ENCODE data around the gene BPIFB2.

BPIFB2 gene

DNA sequence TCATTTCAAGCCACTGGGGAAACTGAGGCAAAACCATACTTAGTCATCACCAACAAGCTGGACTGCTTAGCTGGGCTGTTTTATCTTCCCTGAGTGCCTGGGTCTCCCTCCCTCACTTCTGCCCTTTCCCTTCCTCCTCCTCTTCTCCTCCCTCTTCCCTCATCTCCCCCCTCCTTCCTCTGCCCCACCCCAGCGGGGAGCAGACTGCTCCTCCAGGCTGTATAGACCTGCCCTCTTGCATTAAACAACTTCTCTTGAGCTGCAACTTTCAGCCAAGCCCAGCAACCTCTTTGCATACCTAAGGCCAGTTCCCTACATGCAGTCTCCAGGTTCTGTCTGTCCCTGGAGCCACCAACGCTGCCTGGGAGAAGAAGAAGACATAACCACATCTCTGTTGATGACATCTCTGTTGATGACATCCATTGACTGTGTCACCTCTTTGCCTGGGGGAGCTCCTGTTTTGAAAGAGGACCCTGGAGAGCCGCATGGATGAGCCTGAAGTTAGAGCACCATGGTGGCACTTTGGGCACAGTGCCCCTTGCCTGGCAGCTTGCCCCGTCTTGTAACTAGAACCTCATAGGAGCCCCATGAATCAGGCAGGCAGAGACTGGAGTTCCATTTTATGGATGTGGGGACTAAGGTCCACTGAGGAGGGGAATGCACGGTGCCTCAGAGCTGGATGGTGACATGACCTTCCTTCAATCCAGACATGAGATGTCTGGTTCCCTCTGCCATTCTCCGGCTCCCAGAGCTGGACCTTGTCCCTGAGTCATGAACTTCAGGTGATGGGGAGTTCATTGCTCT lies 16.1 kb downstream of the BPIFB2 start:
- DNase-seq = no peak

GRCh38 chr20:33024243-33024560 lies 16.7 kb downstream of the BPIFB2 start:
- no peak for DNase-seq

DNA sequence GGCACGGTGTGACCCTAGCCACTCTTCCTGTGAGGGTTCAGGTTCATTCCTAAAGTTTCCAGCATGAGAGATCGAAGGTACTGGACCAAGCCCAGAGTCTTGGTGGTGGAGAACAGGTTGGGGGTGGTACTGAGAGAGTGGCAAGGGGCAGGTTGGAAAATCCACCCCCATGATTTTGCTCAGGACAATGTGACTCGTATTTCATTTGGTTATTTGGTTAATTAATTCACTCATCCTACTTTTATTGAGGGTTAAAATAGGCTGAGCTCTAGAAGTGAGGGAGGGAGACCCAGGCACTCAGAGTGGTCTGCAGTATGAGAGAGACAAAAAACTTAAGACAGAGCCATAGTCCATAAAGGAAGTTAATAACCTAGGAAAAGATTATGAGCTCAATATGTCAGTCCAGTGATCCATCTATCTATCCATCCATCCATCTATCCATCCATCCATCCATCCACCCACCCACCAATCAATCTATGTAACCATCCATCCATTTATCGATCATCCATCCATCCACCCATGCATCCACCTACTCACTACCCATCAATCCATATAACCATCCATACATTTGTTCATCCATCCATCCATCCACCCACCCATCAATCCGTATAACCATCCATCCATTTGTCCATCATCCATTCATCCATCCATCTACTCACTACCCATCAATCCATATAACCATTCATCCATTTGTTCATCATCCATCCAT lies 17.3 kb downstream of the BPIFB2 start:
- no peak for DNase-seq

DNA sequence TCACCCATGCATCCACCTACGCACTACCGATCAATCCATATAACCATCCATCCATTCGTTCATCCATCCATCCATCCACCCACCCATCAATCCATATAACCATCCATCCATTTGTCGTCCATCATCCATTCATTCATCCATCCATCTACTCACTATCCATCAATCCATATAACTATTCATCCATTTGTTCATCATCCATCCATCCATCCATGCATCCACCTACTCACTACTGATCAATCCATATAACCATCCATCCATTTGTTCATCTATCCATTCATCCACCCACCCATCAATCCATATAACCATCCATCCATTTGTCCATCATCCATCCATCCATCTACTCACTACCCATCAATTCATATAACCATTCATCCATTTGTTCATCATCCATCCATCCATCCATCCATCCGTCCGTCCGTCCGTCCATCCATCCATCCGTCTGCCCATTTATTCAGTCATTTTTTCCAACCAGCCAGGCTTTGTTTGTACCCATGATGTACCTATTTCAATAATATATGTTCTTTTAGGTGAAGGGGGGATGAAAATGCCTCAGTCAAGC lies 17.9 kb downstream of the BPIFB2 start:
- DNase-seq = no peak

DNA sequence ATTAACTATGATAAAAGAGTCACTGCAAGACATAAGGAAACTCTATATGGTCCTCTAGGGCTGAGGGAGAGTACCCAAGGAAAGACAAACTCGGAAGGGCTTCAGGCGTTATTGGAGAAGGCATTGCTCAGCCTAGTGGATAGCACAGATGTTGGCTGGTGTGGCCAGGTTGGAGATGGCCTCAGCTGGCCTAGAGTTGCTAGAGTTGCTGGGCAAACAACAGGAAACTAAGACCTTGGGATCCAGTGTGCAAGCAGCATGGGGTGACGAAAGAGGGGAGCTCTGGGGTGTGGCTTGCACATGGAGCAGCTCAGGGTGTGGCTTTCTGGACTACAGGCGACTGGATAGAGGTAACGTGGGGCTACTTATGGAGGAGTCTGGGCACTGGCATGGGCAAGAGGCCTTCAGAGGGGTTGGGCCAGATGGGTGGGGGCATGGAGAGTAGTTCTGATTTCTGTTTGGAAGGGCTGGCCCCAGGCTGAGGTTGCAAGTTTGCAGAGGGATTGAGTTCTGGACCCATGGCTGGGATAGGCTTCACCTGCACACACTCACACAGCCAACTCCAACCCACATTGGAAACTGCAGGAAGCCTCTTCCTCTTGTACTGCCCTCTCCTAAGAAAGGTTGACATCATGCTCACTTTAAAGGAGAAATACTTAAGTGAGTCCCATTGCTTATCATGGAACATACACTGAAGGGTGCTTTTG lies 18.7 kb downstream of the BPIFB2 start:
- DNase-seq = no peak

GRCh38 chr20:33026779-33027759 lies 19.6 kb downstream of the BPIFB2 start:
- no peak for DNase-seq

DNA sequence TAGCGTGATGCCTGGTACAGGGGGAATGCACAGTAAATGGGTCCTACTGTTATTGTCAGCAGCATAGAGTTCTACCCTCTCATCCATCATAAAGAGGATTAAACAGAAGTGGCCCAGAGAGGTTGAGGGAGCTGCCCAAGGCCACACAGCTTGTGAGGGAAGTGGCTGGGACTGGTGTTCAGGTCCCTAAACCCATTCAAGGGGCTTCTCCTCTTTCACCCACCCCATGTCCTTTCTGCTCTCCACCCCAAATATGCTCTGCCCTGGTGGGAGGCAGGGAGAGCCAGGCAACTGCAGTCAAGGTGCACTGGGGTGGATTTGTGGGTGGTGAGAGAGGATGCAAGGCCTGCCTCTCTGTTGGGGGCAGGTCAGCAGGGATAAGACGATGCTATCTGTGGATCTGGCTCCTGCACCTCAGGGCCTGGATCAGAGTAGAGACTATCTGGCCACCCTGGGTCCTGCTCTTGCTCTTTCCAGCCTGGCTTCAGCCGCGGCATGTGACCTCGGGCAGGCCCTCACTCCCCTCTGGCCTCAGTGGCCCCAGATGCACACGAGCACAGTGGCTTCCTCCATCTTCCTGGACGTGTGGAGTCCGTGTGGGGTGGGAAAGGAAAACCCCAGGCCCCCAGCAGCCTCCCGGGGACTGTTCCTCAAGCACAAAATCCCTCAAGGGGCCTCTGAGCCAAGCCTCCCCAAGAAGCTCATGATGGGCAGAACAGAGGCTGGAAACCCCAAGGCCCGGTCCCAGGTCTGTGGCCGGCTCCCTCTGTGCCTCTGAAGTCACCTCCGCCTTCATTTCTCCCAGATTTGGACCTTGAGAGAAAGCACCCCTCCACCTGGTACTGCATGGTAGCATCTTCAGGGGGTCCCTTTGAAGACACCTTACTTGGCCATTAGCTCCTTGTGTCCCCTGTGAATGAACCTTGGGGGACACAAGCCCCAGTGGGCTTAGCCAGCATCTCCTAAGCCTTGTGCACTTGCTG lies 20.6 kb downstream of the BPIFB2 start:
- DNase-seq = no peak

- DNase-seq = no peak
These were observed 21.4 kb downstream of the BPIFB2 start for GRCh38 chr20:33028875-33029274.

DNA sequence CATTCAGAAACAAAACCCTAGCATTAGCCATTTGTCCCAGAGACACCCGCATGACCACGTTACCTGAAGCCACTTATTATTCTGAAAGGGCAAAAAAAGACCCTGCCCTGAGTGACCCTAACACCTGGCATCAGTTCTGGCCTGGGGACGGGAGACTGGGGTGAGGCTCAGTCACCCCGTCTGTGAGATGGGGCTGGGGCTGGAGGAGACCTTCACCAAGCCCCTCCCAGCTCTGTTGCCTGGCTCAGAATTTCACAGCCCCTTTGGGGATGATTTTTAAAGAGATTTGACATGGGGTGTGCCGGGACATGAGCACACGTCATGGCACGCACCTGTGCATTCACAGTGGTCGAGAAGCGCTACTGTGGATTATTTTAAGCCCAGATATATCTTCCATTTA lies 22.6 kb downstream of the BPIFB2 start:
- no peak for DNase-seq

DNA sequence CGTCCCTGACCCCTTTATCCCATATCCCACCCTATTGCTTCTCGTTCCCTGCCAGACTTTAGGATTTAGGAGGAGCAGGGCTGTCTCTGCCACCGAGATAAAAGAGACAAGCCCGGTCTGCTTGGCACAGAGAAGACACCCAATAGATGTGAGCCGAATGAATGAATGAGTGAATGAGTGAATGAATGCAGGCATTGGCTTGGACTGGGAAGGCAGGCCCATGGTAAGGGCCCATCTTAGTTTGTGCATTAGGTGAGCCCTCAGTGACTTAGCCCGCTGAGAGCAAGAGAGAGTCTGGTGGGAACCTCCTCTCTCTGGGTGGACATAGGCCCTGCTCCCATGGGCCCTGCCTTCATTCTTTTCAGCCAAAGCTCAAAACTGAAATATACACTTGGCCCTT lies 23.1 kb downstream of the BPIFB2 start:
- DNase-seq = no peak

GRCh38 chr20:33031531-33031930 lies 24.0 kb downstream of the BPIFB2 start, which contains the start of gene BPIFB6:
Gene BPIFB6 (plus strand): TSS chr20:33031648. CDS start chr20:33031648, 0 bp downstream.
- DNase-seq = no peak

- DNase-seq = no peak
These were observed 25.1 kb downstream of the BPIFB2 start for GRCh38 chr20:33032555-33032954.

GRCh38 chr20:33033381-33033780 lies 25.9 kb downstream of the BPIFB2 start:
- DNase-seq = no peak

GRCh38 chr20:33034115-33034514 lies 26.6 kb downstream of the BPIFB2 start:
- no peak for DNase-seq

- DNase-seq = no peak
These were observed 27.5 kb downstream of the BPIFB2 start for GRCh38 chr20:33034901-33035492.

DNA sequence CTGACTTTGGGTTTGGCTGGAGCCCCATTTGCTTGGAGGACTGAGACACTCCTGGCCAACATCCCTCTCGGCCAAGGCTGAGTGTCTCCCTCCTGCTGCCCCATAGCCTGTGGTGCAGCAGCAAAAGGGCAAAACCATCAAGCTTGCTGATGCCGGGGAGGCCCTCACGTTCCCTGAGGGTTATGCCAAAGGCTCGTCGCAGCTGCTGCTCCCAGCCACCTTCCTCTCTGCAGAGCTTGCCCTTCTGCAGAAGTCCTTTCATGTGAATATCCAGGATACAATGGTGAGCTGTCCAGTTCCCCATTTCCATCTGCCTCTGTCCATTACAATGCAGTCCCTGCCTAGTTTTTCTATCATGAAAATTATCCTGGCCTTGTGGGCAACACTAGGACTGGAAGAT lies 30.0 kb downstream of the BPIFB2 start:
- no peak for DNase-seq

DNA sequence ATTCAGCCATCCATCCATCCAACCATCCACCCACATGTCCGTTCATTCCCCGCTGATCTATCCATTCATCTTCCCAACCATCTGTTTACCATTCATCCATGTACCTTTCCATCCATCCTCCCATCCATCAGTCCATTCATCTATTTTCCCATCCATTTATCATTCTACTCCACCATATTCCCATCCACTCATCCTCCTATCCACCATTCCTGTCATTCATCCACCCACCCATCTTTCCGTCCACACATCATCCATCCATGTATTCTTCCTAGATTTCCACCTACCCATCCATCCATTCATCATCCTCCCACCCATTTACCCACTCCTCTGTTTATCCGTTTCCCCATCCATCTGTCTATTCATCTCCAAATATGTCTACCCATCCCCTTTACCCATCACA lies 30.7 kb downstream of the BPIFB2 start:
- DNase-seq = no peak

GRCh38 chr20:33042430-33042829 lies 34.9 kb downstream of the BPIFB2 start:
- DNase-seq = no peak

DNA sequence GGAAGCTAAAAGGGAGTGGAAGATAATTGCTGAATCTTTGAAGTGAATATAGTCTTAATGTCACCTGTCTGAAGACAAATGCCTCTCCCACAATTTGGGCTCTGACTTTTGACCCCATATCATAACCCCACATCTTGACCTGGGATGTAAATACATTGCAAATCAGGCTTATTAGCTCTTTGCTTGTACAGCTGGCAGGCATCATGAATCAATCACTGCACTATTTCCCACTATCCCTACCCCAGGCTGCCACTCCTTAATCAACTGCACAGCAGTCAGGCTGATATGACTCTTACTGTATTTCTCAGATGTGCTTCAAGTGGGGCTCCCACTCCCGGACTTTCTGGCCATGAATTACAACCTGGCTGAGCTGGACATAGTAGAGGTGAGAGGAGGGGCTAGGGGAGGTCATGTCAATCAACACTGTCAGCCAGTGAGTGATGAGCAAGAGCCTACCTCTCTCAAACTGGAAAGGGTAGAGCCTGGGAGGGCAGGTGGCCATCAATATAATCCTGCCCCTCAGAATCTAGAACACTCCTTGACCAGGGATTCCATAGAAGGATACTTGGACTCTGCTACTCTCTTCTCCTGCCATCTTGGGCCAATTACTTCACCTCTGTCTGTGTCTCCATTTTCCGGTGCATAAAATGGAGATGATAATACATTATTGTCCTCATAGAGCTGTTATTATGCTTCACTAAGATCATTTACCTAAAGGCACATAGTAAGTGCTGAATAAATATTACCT lies 35.7 kb downstream of the BPIFB2 start:
- no peak for DNase-seq

GRCh38 chr20:33043731-33044181 lies 36.3 kb downstream of the BPIFB2 start:
- DNase-seq = no peak
